HTERT RPE-1 (cell line): ENCODE data around the gene TRAM2.

ENCODE experiments used
- in situ Hi-C: fragments of 300-500 bp; cut with MboI; formaldehyde crosslinking; loops from 4 replicates; pipeline ENCODE4 v1.14.3; 2020; ENCODE audit warnings: low sequenced_read_pairs

Gene TRAM2

DNA sequence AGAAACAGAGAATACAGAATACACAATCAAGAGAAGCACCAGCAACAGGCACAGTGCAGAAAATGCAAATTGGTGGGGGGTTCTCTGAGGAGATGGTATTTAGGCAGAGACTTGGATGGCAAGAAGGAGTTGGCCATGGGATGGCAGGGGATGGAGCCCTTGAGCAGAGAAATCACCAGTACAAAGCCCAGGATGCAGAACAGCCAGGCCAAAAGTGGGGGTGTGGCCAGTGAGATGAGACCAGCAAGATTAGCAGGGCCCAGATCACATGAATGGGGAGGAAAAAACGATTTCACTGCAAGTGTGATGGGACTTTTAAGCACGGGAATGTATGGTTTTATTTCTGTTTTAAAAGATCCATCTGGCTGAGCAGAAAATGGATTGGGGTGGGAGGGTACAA, 63.4 kb downstream of the TRAM2 start:
- in situ Hi-C loops = no loop called here

GRCh38 chr6:52512199-52512598, 64.7 kb downstream of the TRAM2 start:
- in situ Hi-C loops = no loop called here

DNA sequence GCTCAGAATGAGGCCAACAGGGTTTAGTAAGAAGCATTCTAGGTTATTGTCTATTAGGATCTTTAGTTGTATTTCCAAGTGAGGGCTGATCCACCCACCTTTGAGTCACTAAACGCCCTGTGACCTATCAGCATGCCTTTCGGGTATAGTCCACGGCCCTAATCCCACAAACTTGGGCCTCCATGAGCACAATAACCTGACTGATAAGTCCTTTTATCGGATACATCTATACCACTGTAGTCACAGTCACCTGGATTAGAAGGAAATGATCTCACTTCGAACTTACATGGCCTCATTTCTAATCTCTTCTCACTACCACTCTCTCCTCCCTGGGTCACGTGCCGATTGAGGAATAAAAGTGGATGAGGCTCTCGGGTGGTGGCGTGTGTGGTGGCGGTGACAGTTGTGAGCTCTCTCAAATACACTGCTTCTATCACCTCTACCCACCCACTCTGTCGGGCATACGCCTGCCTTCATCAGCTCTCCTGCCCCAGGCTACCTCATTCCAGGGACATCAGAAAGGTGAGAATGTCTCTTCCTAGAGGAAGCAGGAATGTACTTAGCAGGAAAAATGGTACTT, 65.2 kb downstream of the TRAM2 start:
- in situ Hi-C loops = no loop called here

DNA sequence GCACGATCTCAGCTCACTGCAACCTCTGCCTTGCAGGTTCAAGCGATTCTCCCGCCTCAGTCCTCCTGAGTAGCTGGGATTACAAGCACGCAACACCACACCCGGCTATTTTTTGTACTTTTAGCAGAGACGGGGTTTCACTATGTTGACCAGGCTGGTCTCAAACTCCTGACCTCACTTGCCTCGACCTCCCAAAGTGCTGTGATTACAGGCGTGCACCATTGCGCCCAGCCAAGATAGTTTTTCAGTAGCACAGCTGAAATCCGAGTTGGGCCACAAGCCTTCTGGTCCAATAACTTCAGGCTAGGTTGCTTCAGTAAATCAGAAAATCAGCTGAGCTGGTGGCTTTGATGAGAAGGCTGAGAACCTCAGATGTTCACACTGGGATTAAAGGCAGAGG, 65.7 kb downstream of the TRAM2 start:
- in situ Hi-C loops = no loop called here

DNA sequence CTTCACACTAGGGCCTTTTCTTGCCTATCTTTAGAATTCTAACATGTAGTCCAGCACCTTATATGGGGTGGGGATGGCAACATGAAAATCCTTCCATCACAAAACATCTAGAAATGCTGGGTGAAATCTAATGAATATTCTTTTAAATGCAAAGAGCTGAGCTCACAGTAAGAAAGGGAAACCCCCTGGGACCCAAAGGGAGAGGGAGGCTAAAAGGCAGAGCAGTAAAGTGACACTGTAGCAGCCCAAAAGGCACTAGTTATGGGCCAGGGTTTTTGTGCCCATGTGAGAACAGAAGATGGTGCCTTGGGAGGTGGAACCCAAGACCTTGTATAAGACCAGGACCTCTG, 66.7 kb downstream of the TRAM2 start:
- in situ Hi-C loops = no loop called here

DNA sequence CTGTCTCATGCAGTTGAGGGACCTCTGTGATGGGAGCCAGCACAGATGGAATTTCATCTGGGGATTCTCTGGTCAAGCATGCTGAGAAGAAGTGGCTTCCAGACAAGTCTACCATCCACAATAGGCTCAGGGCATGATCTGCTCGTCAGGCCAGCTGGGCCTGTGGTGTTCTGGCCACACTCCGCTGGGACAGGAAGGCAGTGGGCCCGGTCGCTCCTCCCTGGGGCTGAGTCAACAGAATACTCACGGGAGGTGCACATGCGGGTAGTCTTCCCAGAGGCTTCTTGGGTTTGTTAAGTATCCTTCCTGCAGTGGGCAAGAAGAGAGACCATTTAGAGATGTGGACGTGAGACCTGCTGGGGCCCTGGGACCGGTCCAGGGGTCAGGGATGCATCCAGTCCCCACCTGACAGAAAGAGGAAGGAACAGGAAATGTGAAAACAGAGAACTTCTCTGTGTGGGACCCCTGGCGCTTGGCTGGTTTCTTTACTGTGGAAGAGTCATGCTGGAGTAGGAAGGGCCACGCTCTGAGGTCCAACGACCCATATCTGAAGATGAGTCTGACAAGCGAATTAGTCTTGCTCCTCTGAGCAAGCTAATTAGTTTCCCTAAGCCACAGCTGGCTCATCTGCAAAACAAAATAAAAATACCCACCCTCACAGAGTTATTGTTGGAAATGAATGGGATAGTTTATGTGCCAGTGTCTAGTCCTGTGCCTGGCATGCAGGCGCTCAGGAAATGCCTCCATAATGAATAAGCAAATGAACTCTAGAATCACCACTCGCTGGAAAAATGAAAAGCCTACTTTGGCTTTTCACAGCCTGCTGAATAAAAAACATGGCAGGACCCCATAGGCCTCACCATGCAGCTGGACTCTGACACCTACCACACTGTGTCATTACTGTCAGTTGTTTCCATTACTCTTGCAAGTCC, 67.3 kb downstream of the TRAM2 start:
- in situ Hi-C loops = no loop called here

- in situ Hi-C loops = no loop called here
Observed at GRCh38 chr6:52508261-52508739, 68.6 kb downstream of the TRAM2 start.

GRCh38 chr6:52507557-52508260, 69.2 kb downstream of the TRAM2 start:
- in situ Hi-C loops = no loop called here

GRCh38 chr6:52506476-52506875, 70.4 kb downstream of the TRAM2 start:
- in situ Hi-C loops = no loop called here

DNA sequence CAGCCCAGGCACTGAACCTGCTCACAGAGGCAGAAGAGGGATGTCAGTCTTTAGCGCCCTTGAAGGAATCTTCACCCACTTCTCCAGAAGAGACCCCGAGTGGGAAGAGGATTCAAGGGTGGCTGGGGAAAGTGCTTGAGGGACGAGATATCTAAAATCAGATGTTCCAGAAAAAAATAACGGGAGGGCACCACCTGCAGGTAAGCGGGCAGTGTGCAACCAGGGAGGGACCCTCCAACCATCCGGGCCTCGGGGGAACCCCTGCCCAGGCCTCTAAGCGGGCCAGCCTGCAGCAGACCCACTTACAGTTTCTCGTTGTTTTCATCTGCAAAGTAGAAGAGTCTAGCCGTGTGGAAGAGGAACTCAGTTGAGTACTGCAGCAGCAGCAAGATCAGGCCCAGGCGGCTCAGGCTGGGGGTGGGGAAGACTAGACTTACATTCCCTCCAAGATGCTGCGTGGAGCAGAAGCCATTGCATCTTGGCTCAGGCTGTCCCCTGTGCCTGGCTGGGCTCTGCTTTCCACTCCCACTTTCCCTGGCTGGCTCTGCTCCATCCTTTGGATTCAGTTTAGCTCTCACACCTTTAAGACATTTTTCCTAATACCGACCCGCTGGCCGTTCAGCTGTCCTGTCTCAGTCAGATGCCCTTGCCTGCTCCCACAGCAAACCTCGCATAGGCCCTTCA, 71.0 kb downstream of the TRAM2 start:
- in situ Hi-C loops = no loop called here

DNA sequence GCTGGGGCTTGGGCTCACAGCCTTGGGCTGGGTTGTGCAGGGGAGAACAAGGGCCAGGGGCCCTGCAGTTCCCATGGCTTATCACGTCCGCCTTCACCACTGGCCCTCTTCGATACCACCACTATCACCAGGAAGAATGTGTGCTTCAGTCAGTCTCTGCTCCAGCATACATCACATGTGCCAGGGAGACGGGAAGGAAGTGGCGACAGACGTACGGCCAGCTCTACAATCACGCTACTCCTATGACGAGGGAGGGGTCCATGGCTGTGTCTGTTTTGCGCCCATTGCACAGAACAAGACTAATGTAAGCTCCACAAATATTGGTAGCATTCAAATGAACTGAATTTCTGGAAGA, 72.1 kb downstream of the TRAM2 start:
- in situ Hi-C loops = no loop called here

GRCh38 chr6:52503851-52504781, 72.7 kb downstream of the TRAM2 start:
- in situ Hi-C loops = no loop called here

- in situ Hi-C loops = no loop called here
Observed at GRCh38 chr6:52503323-52503747, 73.5 kb downstream of the TRAM2 start.

GRCh38 chr6:52502306-52503029, 74.4 kb downstream of the TRAM2 start:
- in situ Hi-C loops = no loop called here

GRCh38 chr6:52500238-52501129, 76.4 kb downstream of the TRAM2 start:
- in situ Hi-C loops = no loop called here

- in situ Hi-C loops = no loop called here
Observed at GRCh38 chr6:52499681-52500236, 77.1 kb downstream of the TRAM2 start.

DNA sequence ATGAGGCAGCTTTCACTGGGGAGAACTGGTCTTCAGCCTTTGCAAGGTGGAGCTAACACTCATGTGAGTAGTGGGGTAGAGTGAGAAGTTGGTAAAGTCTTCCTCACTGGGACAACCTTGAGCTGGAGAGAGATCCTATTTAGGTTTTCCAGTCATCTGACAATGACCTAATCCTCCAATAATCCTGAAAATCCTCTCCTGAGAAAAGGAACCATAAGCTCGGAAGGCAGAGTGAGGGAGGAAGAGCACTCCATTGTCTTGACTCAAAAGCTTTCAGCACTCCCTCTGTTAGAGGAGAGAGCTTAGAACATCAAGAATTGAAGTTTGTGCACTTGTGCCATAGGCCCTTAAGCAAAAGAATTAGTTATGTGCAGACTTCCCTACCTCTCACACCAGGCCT, 77.8 kb downstream of the TRAM2 start:
- in situ Hi-C loops = no loop called here

GRCh38 chr6:52498538-52499017, 78.3 kb downstream of the TRAM2 start:
- in situ Hi-C loops = no loop called here
